RWPE1 (cell line): ENCODE data around the gene LTN1.

Source experiments
- CTCF ChIA-PET: fragments of 350-600 bp; sonication (Branson Sonifier 250); formaldehyde crosslinking; extraction: SDS; loops from one replicate; lab custom pipeline; 2021; lab: Yijun Ruan, JAX
- POLR2A ChIA-PET: fragments of 400-600 bp; formaldehyde crosslinking; extraction: SDS; loops from one replicate; lab custom pipeline; 2020; ENCODE audit warnings: antibody characterized with exemption; ENCODE audit not compliant: low non-redundant PET; lab: Yijun Ruan, JAX
- DNase-seq: peaks from one replicate; pipeline ENCODE4 v3.0.0; 2012; ENCODE audit warnings: low spot score
- H3K27ac ChIP-seq: fragments of 450-650 bp; 2 replicates; pipeline ENCODE4 v1.5.1; 2017
- CTCF ChIP-seq: fragments of 450-650 bp; conservative IDR thresholded peaks from 2 replicates; pipeline ENCODE4 v1.5.1; 2017; ENCODE audit warnings: low read depth, mild to moderate bottlenecking

Gene LTN1

GRCh38 chr21:28928578-28929420 is 63.9 kb downstream of the LTN1 start:
- POLR2A ChIA-PET, result no interaction called here
- no peak for DNase-seq

GRCh38 chr21:28927130-28927529 is 65.5 kb downstream of the LTN1 start:
- ChIA-PET CTCF (interaction anchor here (0.6 to 0.8 kb wide), 2 partner anchors 9 to 25 kb away, joined by 3 to 4 read pairs; no protein-coding TSS in a partner anchor), POLR2A (no interaction called here)
- TF ChIP-seq CTCF, result no peak
- H3K27ac ChIP-seq, result no peak overlapping the region
- DNase-seq, result no peak

More at GRCh38 chr21:28928578-28929420, 63.9 kb downstream of the LTN1 start:
- TF ChIP-seq CTCF, result no peak
- CTCF ChIA-PET, result no interaction called here
- no peak overlapping the region for H3K27ac ChIP-seq

GRCh38 chr21:28923439-28923975 is 69.2 kb downstream of the LTN1 start:
- ChIA-PET POLR2A (no interaction called here), CTCF (interaction anchor here (0.7 kb wide), 1 partner anchor 47 kb away, joined by 3 read pairs; no protein-coding TSS in a partner anchor)
- TF ChIP-seq CTCF, result no peak
- DNase-seq, result no peak
- no peak overlapping the region for H3K27ac ChIP-seq

- DNase-seq, result no peak
- ChIA-PET CTCF (no interaction called here), POLR2A (no interaction called here)
- H3K27ac ChIP-seq, result no peak overlapping the region
- TF ChIP-seq CTCF, result no peak
These were observed 70.3 kb downstream of the LTN1 start for GRCh38 chr21:28922368-28922767.

- ChIA-PET POLR2A (no interaction called here), CTCF (interaction anchor here (0.7 to 0.8 kb wide), 2 partner anchors 11 to 134 kb away, joined by 3 to 5 read pairs; no protein-coding TSS in a partner anchor)
- H3K27ac ChIP-seq, result no peak overlapping the region
- no peak for DNase-seq
- TF ChIP-seq CTCF, result no peak
These were observed 76.4 kb downstream of the LTN1 start for GRCh38 chr21:28916150-28916893.

- DNase-seq, result no peak
- POLR2A ChIA-PET, result no interaction called here
- no peak for TF ChIP-seq CTCF
- no peak overlapping the region for H3K27ac ChIP-seq
- CTCF ChIA-PET, result interaction anchor here (0.7 kb wide), 1 partner anchor 1081 kb away, joined by 3 read pairs; no protein-coding TSS in a partner anchor
These were observed 79.6 kb downstream of the LTN1 start for GRCh38 chr21:28913071-28913470.
